HEK293 (cell line): ENCODE data around the gene ABCG4.

Experiments used
- CTCF ChIA-PET: fragments of 350-600 bp; formaldehyde crosslinking; extraction: SDS; loops from one replicate; lab custom pipeline; 2021; ENCODE audit warnings: antibody characterized with exemption; lab: Yijun Ruan, JAX
- POLR2A ChIA-PET: fragments of 300-600 bp; formaldehyde crosslinking; extraction: SDS; loops from one replicate; lab custom pipeline; 2020; ENCODE audit warnings: antibody characterized with exemption, inconsistent platforms; lab: Yijun Ruan, JAX
- H3K27ac ChIP-seq: fragments of 200-500 bp; sonication (Bioruptor generic); 2 replicates; pipeline ENCODE4 v1.5.1; 2014; ENCODE audit warnings: low read depth, low read length, control low read depth, inconsistent platforms; ENCODE audit errors: extremely low read depth
- H3K36me3 ChIP-seq, 2 experiments: fragments of 200-500 bp in 1 of 2; sonication (Bioruptor generic) in 1 of 2; 1 replicate in 1 of 2; 2 replicates in 1 of 2; pipeline ENCODE4 v1.5.1; 2014 to 2017; ENCODE audit warnings: inconsistent platforms in 2 of 2, low read length in 2 of 2; ENCODE audit not compliant: control insufficient read depth in 2 of 2, insufficient read depth in 1 of 2
- H3K4me1 ChIP-seq: fragments of 200-500 bp; sonication (Bioruptor generic); 2 replicates; pipeline ENCODE4 v1.5.1; 2014; ENCODE audit warnings: mild to moderate bottlenecking, low read length, inconsistent platforms; ENCODE audit not compliant: control insufficient read depth, insufficient read depth
- H3K4me3 ChIP-seq: 2 replicates; pipeline ENCODE4 v1.5.1; 2011; ENCODE audit warnings: low read depth, mild to moderate bottlenecking, control low read depth, low read length, moderate library complexity
- H3K9me3 ChIP-seq: fragments of 200-500 bp; sonication (Bioruptor generic); 2 replicates; pipeline ENCODE4 v1.5.1; 2014; ENCODE audit warnings: low read depth, low read length, inconsistent platforms; ENCODE audit not compliant: control insufficient read depth, insufficient read depth
- EGR2 ChIP-seq: fragments of 450-650 bp; formaldehyde crosslinking; IDR thresholded peaks from 2 replicates; pipeline ENCODE4 v1.5.1; 2016; ENCODE audit warnings: low read depth, missing biosample characterization, missing genetic modification characterization
- FEZF1 ChIP-seq: fragments of 450-650 bp; formaldehyde crosslinking; IDR thresholded peaks from 2 replicates; pipeline ENCODE4 v1.5.1; 2016; ENCODE audit warnings: missing biosample characterization, missing genetic modification characterization
- HIC1 ChIP-seq: fragments of 450-650 bp; formaldehyde crosslinking; IDR thresholded peaks from 2 replicates; pipeline ENCODE4 v1.5.1; 2016; ENCODE audit warnings: missing biosample characterization, missing genetic modification characterization
- KLF8 ChIP-seq: fragments of 450-650 bp; formaldehyde crosslinking; IDR thresholded peaks from 2 replicates; pipeline ENCODE4 v1.5.1; 2016; ENCODE audit warnings: missing biosample characterization, missing genetic modification characterization
- PBX3 ChIP-seq: sonication (generic); formaldehyde crosslinking; IDR thresholded peaks from 2 replicates; pipeline ENCODE4 v1.8.1; 2022; ENCODE audit warnings: mild to moderate bottlenecking, moderate library complexity, missing genetic modification reagents
- PRDM6 ChIP-seq: fragments of 450-650 bp; formaldehyde crosslinking; IDR thresholded peaks from 2 replicates; pipeline ENCODE4 v1.5.1; 2017; ENCODE audit warnings: missing biosample characterization, missing genetic modification characterization
- SCRT1 ChIP-seq: fragments of 450-650 bp; formaldehyde crosslinking; IDR thresholded peaks from 2 replicates; pipeline ENCODE4 v1.5.1; 2016; ENCODE audit warnings: missing biosample characterization, missing genetic modification characterization, borderline replicate concordance
- ZBTB21 ChIP-seq: fragments of 450-650 bp; formaldehyde crosslinking; IDR thresholded peaks from 2 replicates; pipeline ENCODE4 v1.5.1; 2017; ENCODE audit warnings: missing biosample characterization, missing genetic modification characterization
- ZFP3 ChIP-seq: fragments of 450-650 bp; formaldehyde crosslinking; IDR thresholded peaks from 2 replicates; pipeline ENCODE4 v1.5.1; 2016; ENCODE audit warnings: low read depth, missing biosample characterization, missing genetic modification characterization
- ZNF10 ChIP-seq: fragments of 450-650 bp; formaldehyde crosslinking; IDR thresholded peaks from 2 replicates; pipeline ENCODE4 v1.5.1; 2017; ENCODE audit warnings: missing biosample characterization, missing genetic modification characterization
- ZNF132 ChIP-seq: fragments of 450-650 bp; formaldehyde crosslinking; IDR thresholded peaks from 2 replicates; pipeline ENCODE4 v1.5.1; 2017; ENCODE audit warnings: missing biosample characterization, missing genetic modification characterization, borderline replicate concordance
- ZNF133 ChIP-seq: fragments of 450-650 bp; formaldehyde crosslinking; IDR thresholded peaks from 2 replicates; pipeline ENCODE4 v1.5.1; 2016; ENCODE audit warnings: missing biosample characterization, missing genetic modification characterization
- ZNF148 ChIP-seq: fragments of 450-650 bp; formaldehyde crosslinking; IDR thresholded peaks from 2 replicates; pipeline ENCODE4 v1.5.0; 2017; ENCODE audit warnings: missing biosample characterization, missing genetic modification characterization, borderline replicate concordance
- ZNF169 ChIP-seq: fragments of 450-650 bp; formaldehyde crosslinking; IDR thresholded peaks from 2 replicates; pipeline ENCODE4 v1.5.1; 2016; ENCODE audit warnings: missing biosample characterization, missing genetic modification characterization
- ZNF175 ChIP-seq: fragments of 450-650 bp; formaldehyde crosslinking; IDR thresholded peaks from 2 replicates; pipeline ENCODE4 v1.5.1; 2016; ENCODE audit warnings: missing biosample characterization, missing genetic modification characterization
- ZNF341 ChIP-seq: fragments of 450-650 bp; formaldehyde crosslinking; IDR thresholded peaks from 2 replicates; pipeline ENCODE4; 2016; ENCODE audit warnings: low read depth, missing biosample characterization, missing genetic modification characterization
- ZNF394 ChIP-seq: fragments of 450-650 bp; formaldehyde crosslinking; IDR thresholded peaks from 2 replicates; pipeline ENCODE4 v1.5.1; 2016; ENCODE audit warnings: missing biosample characterization, missing genetic modification characterization, mild to moderate bottlenecking, moderate library complexity, borderline replicate concordance
- ZNF404 ChIP-seq: fragments of 450-650 bp; formaldehyde crosslinking; IDR thresholded peaks from 2 replicates; pipeline ENCODE4 v1.5.1; 2017; ENCODE audit warnings: missing biosample characterization, missing genetic modification characterization
- ZNF433 ChIP-seq: fragments of 450-650 bp; formaldehyde crosslinking; IDR thresholded peaks from 2 replicates; pipeline ENCODE4 v1.5.1; 2016; ENCODE audit warnings: missing biosample characterization, missing genetic modification characterization, low read depth
- ZNF544 ChIP-seq: fragments of 450-650 bp; formaldehyde crosslinking; IDR thresholded peaks from 2 replicates; pipeline ENCODE4 v1.5.0; 2017; ENCODE audit warnings: missing biosample characterization, missing genetic modification characterization
- ZNF629 ChIP-seq: fragments of 450-650 bp; formaldehyde crosslinking; IDR thresholded peaks from 2 replicates; pipeline ENCODE4 v1.5.1; 2017; ENCODE audit warnings: missing biosample characterization, missing genetic modification characterization
- ZNF654 ChIP-seq: fragments of 450-650 bp; formaldehyde crosslinking; IDR thresholded peaks from 2 replicates; pipeline ENCODE4 v1.5.1; 2016; ENCODE audit warnings: low read depth, missing biosample characterization, missing genetic modification characterization
- ZNF768 ChIP-seq: fragments of 450-650 bp; formaldehyde crosslinking; IDR thresholded peaks from 2 replicates; pipeline ENCODE4 v1.5.1; 2018; ENCODE audit warnings: missing biosample characterization, mild to moderate bottlenecking, missing genetic modification characterization
- ZNF792 ChIP-seq: fragments of 450-650 bp; formaldehyde crosslinking; IDR thresholded peaks from 2 replicates; pipeline ENCODE4 v1.5.1; 2016; ENCODE audit warnings: missing biosample characterization, missing genetic modification characterization
- ZNF837 ChIP-seq: fragments of 450-650 bp; formaldehyde crosslinking; IDR thresholded peaks from 2 replicates; pipeline ENCODE4 v1.5.1; 2016; ENCODE audit warnings: missing biosample characterization, missing genetic modification characterization
- ZNF843 ChIP-seq: fragments of 450-650 bp; formaldehyde crosslinking; IDR thresholded peaks from 2 replicates; pipeline ENCODE4 v1.5.1; 2016; ENCODE audit warnings: missing biosample characterization, missing genetic modification characterization

The ABCG4 gene

DNA sequence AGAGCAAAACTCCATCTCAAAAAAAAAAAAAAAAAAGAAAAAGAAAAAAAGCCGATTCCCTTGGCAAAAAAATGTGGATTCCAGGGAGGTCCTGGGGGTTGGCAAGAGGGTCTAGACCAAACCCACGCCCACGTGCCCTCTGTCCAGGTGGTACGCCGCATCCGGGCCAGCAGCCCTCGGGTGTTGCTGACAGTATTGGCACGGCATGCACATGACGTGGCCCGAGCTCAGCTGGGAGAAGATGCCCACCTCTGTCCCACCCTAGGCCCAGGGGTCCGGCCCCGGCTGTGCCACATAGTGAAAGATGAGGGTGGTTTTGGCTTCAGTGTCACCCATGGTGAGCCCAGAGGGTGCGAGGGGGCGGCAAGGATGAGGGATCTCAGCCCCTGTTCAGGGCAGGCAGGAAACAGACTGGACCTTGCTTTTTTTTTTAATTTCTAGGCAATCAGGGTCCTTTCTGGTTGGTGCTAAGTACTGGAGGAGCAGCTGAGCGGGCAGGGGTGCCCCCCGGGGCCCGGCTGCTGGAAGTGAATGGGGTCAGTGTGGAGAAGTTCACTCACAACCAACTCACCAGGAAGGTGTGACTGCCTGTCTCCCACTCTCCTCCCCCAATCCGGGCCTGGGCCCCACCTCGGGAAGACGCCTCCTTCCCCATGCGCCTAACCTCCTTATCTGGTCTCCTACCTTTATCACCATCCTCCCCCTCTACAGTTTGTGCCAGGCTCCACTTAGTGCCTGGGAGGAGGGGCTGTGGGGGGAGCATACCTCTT, 38.5 kb downstream of the ABCG4 start (continued):
- TF ChIP-seq ZNF433 (tag by site-specific recombination): no peak
- TF ChIP-seq HIC1: no peak
- no peak for TF ChIP-seq ZNF341 (tag by site-specific recombination)
- no peak for TF ChIP-seq EGR2 (tag by site-specific recombination)
- no peak for TF ChIP-seq ZNF148 (tag by site-specific recombination)
- no peak for TF ChIP-seq ZNF175 (tag by site-specific recombination)
- TF ChIP-seq ZNF132: no peak
- TF ChIP-seq ZNF544 (tag by site-specific recombination): no peak
- no peak for TF ChIP-seq ZNF169
- TF ChIP-seq ZNF654 (tag by site-specific recombination): no peak
- TF ChIP-seq, all 188 proteins: peak for 0

DNA sequence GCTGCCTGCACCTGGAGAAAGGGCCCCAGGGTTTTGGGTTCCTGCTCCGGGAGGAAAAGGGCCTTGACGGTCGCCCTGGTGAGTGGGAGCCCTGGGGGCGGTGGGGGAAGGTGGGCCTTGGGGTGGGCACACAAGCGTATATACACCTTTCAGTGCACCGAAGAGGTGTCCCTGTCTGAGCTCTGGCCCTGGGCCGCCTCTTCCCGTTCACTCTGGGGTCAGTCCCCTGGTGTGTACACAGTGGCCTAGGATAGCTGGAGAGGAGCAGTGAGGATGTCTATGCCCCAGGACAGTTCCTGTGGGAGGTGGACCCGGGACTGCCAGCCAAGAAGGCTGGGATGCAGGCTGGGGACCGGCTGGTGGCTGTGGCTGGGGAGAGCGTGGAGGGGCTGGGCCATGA, 39.2 kb downstream of the ABCG4 start:
- Histone ChIP-seq H3K36me3 (peaks cover 0 to 6% of the 10 kb centered on the region in 2 experiments; a peak in 1 of 3 replicates), H3K9me3 (no peaks in the 10 kb centered on the region), H3K4me3 (no peak overlapping the region), H3K4me1 (no peaks in the 10 kb centered on the region), H3K27ac (no peak overlapping the region)
- CTCF ChIA-PET: no interaction called here
- POLR2A ChIA-PET: no interaction called here
- TF ChIP-seq ZNF837 (tag by site-specific recombination): no peak
- no peak for TF ChIP-seq ZBTB21 (tag by site-specific recombination)
- no peak for TF ChIP-seq PRDM6 (tag by site-specific recombination)
- no peak for TF ChIP-seq ZNF404 (tag by site-specific recombination)
- no peak for TF ChIP-seq SCRT1 (tag by site-specific recombination)
- TF ChIP-seq FEZF1 (tag by site-specific recombination): no peak
- TF ChIP-seq ZNF629: no peak
- no peak for TF ChIP-seq ZNF10 (tag by site-specific recombination)
- TF ChIP-seq ZNF133 (tag by site-specific recombination): no peak
- TF ChIP-seq ZNF394: no peak
- no peak for TF ChIP-seq ZNF843 (tag by site-specific recombination)
- TF ChIP-seq PBX3 (CRISPR knock-in tag): no peak
- no peak for TF ChIP-seq KLF8 (tag by site-specific recombination)
- TF ChIP-seq ZNF792 (tag by site-specific recombination): no peak
- TF ChIP-seq ZFP3 (tag by site-specific recombination): no peak
- TF ChIP-seq ZNF768: no peak
